Measurements from ENCODE around the gene OR2L8.
"Not testable (repeated sequence)": the region's sequence is repeated elsewhere in the genome, so short reads cannot be mapped to it uniquely, and the experiment has no call there.

DNA sequence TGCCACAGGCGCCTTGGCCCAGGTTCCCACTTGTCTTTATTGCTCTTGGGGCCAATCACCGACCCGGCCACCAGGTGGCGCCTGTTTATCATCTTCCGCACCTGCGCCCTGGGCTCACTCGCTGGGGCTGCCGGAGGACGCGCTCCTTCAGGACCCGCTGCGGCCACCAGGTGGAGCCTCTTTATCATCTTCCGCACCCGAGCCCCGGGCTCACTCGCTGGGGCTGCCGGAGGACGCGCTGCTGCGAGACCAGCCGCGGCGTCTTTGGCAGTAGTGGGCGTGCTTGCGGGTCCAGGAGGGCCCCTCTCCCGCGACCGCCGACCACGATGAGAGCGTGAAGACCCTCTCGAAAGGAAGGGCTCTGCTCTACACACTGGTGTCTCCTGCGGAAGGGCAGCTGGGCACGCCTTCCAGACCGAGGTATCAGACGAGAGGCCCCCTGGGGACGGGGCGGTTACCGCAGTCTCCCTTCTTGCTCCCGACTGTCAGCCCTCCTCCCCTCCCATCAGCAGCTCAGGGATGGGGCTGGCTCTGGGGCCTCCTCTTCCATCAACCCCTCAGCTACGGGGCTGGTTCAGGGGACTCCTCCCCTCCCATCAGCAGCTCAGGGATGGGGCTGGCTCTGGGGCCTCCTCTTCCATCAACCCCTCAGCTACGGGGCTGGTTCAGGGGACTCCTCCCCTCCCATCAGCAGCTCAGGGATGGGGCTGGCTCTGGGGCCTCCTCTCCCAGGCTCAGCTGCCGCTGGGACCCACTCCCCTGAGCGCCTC is 11.5 kb upstream of the OR2L8 start:
- TF ChIP-seq EZH2 (IDR thresholded peaks at IDR 0.05; ENCODE audit: insufficient read depth, low read length): not testable (repeated sequence)
- TF ChIP-seq, protein P1, sequence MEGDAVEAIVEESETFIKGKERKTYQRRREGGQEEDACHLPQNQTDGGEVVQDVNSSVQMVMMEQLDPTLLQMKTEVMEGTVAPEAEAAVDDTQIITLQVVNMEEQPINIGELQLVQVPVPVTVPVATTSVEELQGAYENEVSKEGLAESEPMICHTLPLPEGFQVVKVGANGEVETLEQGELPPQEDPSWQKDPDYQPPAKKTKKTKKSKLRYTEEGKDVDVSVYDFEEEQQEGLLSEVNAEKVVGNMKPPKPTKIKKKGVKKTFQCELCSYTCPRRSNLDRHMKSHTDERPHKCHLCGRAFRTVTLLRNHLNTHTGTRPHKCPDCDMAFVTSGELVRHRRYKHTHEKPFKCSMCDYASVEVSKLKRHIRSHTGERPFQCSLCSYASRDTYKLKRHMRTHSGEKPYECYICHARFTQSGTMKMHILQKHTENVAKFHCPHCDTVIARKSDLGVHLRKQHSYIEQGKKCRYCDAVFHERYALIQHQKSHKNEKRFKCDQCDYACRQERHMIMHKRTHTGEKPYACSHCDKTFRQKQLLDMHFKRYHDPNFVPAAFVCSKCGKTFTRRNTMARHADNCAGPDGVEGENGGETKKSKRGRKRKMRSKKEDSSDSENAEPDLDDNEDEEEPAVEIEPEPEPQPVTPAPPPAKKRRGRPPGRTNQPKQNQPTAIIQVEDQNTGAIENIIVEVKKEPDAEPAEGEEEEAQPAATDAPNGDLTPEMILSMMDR (IDR thresholded peaks at IDR 0.05; ENCODE audit: insufficient read depth, low read depth, low read length): peak; percentile 25

All from astrocyte (in vitro differentiated cells and primary cell).